Aorta (tissue), 5 donors: ENCODE data around the gene GLIPR2. TPM values are rescaled to one million over a fixed set of nuclear protein-coding genes. Genes with fewer than 3 reads are reported as not detected.
"Not testable (repeated sequence)": the region's sequence is repeated elsewhere in the genome, so short reads cannot be mapped to it uniquely, and the experiment has no call there.

ENCODE experiments used
- ATAC-seq: fragments of 200-7000 bp; cut with Tn5 transposase; one replicate; pipeline ENCODE4 v1.9.1; 2022; ENCODE audit warnings: moderate library complexity; ENCODE audit not compliant: low FRiP score
- DNase-seq, 2 donors: peaks; one replicate each; pipeline ENCODE4 v3.0.0-alpha.2; 2020
- H3K27ac ChIP-seq, 2 donors: one replicate each; pipeline ENCODE4 v1.5.1; 2013; ENCODE audit warnings: low read length in 2 of 2, mild to moderate bottlenecking in 2 of 2, moderate library complexity in 2 of 2, control low read depth in 1 of 2, inconsistent platforms in 1 of 2, low read depth in 1 of 2
- H3K27me3 ChIP-seq, 2 donors: one replicate each; pipeline ENCODE4 v1.6.1; 2013; ENCODE audit warnings: control low read depth in 1 of 2, low read length in 1 of 2, mild to moderate bottlenecking in 1 of 2, moderate library complexity in 1 of 2; ENCODE audit not compliant: insufficient read depth in 2 of 2, control insufficient read depth in 1 of 2
- H3K36me3 ChIP-seq, 2 donors: one replicate each; pipeline ENCODE4 v1.6.1; 2013; ENCODE audit warnings: control low read depth in 1 of 2, low read length in 1 of 2, mild to moderate bottlenecking in 1 of 2; ENCODE audit not compliant: insufficient read depth in 2 of 2, control insufficient read depth in 1 of 2
- H3K4me1 ChIP-seq, 2 donors: one replicate each; pipeline ENCODE4 v1.6.1; 2013; ENCODE audit warnings: low read length in 2 of 2, control low read depth in 1 of 2, mild to moderate bottlenecking in 1 of 2, moderate library complexity in 1 of 2; ENCODE audit not compliant: insufficient read depth in 2 of 2, control insufficient read depth in 1 of 2
- H3K4me3 ChIP-seq, 2 donors: one replicate each; pipeline ENCODE4 v1.5.1; 2013; ENCODE audit warnings: low read length in 2 of 2, control low read depth in 1 of 2, mild to moderate bottlenecking in 1 of 2
- H3K9me3 ChIP-seq: one replicate; pipeline ENCODE4 v1.6.1; 2013; ENCODE audit warnings: mild to moderate bottlenecking, low read length; ENCODE audit not compliant: control insufficient read depth
- WGBS, 2 donors: extraction: QIAGEN DNeasy Blood & Tissue Kit; methylation state at CpG; one replicate each; pipeline ENCODE4 v1.1.7; 2013; 5-methylcytosine and 5-hydroxymethylcytosine counted together
- intact Hi-C, 2 donors: fragments of 100-400 bp; cut with DNase I; formaldehyde crosslinking; loops; one replicate each; pipeline versions ENCODE4 v1.14.2 to v1.15.0; 2022
- polyA plus RNA-seq, 2 donors: library from polyadenylated mRNA; stranded (reverse); fragments of 200-250 nt; gene quantifications; one replicate each; pipeline ENCODE4 v1.2.3, GENCODE V29; 2013
- total RNA-seq, 2 donors: library from RNA; stranded (reverse); fragmentation: NEBNext Ultra II Directional; extraction: Animal tissue kit (Norgen Biotek cat#: 25700); gene quantifications; one replicate each; pipeline ENCODE4 v1.2.1, GENCODE V29; 2021
- donor health status: healthy with polysubstance abuse.
- donor health status: Bipolar disorder and iron deficiency.
- donor health status: DM: no; HTN: no; CAD: no.
- donor health status: DM: no; HTN: no; CAD: no.
- donor health status: DM: yes; HTN: yes; CAD: no.

GLIPR2 gene
- total and polyA plus RNA-seq, 4 donors = 26.9 to 56.5 (median 34.9) TPM

DNA sequence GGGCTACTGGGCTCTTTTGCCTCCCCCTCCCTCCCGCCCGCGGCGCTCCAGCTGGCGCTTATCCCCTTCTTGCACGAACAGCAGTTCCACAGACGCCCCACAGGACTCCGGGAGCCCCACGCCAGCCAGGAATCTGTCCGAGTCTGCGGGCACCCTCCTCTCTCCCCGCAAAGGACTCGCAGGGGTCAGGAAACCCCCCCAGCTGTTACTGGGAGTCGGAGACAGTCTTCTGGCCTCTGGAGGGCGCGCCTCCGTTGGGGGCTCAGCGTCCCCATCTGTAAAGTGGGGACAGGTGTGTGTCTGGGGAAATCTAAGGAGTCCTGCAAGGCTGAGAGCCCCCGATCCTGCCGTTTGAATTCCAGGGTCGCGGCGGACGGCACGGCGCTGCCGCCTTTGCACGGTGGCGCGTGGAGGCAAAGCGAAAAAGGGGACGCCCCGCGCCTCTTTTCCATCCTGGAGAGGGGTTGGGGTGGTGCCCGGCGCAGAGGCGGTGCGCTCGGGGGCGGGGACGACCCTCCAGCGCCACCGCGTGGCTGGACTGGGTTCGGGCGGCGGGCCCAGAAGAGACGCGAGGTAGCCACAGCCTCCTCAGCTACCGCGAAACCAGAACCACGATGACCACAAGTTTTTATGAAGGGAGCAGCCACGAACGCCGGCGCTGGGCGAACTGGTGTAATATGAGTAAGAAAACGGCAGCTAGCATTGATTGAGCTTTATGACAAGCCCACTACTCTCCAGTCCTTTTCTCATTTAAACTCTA, 29.8 kb downstream of the GLIPR2 start:
- H3K36me3 ChIP-seq = no peaks in the 10 kb centered on the region
- H3K4me1 ChIP-seq = no peaks in the 10 kb centered on the region
- no peak overlapping the region for H3K27ac ChIP-seq
- ATAC-seq (peak; percentile 97), DNase-seq (peak; percentile 89 to 95)
- 0 to 1% methylated on average over 38 to 58 of the region's 58 CpGs for WGBS, 2 donors
- H3K9me3 ChIP-seq = no peaks in the 10 kb centered on the region
- peak overlapping the region; percentile 21 to 42 for H3K4me3 ChIP-seq
- H3K27me3 ChIP-seq = no peaks in the 10 kb centered on the region
- intact Hi-C loops = loop anchor here (1.0 to 2.0 kb wide), 4 partner anchors 18 to 64 kb away; partner anchors contain the start of gene GLIPR2 (in 1 of the 2)

- no peak within 1 kb of the TSS for H3K4me3 ChIP-seq
- H3K4me1 ChIP-seq = no peaks in the 10 kb centered on the region
- intact Hi-C loops = no loop called here
- H3K36me3 ChIP-seq = no peaks in the 10 kb centered on the region
- DNase-seq (no peak), ATAC-seq (no peak)
- WGBS, 2 donors = 93 to 95% methylated on average over 6 of the region's 6 CpGs
- H3K9me3 ChIP-seq = no peaks in the 10 kb centered on the region
- H3K27ac ChIP-seq = no peak within 1 kb of the TSS
- no peaks in the 10 kb centered on the region for H3K27me3 ChIP-seq
Observed at GRCh38 chr9:36169166-36169565, 32.6 kb downstream of the GLIPR2 start, which contains the start of gene CCIN. TSS of gene CCIN (plus strand) at chr9:36169388. CDS start at chr9:36169503, 115 bp downstream.

DNA sequence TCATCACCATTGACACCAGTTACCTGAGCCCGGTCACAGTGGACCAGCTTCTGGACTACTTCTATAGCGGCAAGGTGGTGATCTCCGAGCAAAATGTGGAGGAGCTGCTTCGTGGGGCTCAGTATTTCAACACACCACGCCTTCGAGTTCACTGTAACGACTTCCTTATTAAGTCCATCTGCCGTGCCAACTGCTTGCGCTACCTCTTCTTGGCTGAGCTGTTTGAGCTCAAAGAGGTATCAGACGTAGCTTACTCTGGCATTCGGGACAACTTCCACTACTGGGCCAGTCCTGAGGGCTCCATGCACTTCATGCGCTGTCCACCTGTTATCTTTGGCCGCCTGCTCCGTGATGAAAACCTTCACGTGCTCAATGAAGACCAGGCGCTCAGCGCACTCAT, 33.2 kb downstream of the GLIPR2 start:
- no peak for DNase-seq
- ATAC-seq = no peak
- no peaks in the 10 kb centered on the region for H3K9me3 ChIP-seq
- intact Hi-C loops = no loop called here
- H3K4me1 ChIP-seq = no peaks in the 10 kb centered on the region
- no peaks in the 10 kb centered on the region for H3K36me3 ChIP-seq
- H3K27me3 ChIP-seq = no peaks in the 10 kb centered on the region
- no peak overlapping the region for H3K27ac ChIP-seq
- 93 to 97% methylated on average over 17 of the region's 17 CpGs for WGBS, 2 donors
- no peak overlapping the region for H3K4me3 ChIP-seq

- H3K4me3 ChIP-seq = no peak overlapping the region
- H3K36me3 ChIP-seq = no peaks in the 10 kb centered on the region
- H3K27me3 ChIP-seq = no peaks in the 10 kb centered on the region
- H3K9me3 ChIP-seq = no peaks in the 10 kb centered on the region
- intact Hi-C loops = no loop called here
- WGBS, 2 donors = 94 to 98% methylated on average over 13 of the region's 13 CpGs
- DNase-seq (no peak), ATAC-seq (no peak)
- no peak overlapping the region for H3K27ac ChIP-seq
- H3K4me1 ChIP-seq = no peaks in the 10 kb centered on the region
Observed at GRCh38 chr9:36170531-36170930, 34.0 kb downstream of the GLIPR2 start.

DNA sequence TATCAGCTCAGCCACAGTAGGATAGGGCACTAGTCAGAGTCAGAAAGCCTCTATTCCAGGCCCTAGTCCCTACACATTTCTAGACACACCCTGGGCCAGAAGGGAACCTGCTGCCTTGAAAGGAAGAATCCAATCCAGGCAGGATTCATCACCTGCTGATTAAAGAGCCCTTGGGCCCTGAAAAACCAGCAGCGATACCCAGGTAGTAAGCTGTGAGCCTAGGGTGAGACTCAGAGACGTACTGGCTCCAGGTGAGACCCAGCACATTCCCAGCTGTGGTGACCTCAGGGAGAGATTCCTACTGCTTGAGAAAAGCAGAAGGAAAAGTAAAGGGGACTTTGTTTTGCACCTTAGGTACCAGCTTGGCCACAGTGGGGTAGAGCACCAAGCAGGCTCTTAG, 37.3 kb downstream of the GLIPR2 start:
- Histone ChIP-seq H3K36me3 (no peaks in the 10 kb centered on the region), H3K9me3 (no peaks in the 10 kb centered on the region), H3K4me1 (no peaks in the 10 kb centered on the region), H3K27ac (no peak overlapping the region), H3K27me3 (no peaks in the 10 kb centered on the region), H3K4me3 (no peak overlapping the region)
- WGBS, 2 donors = 97 to 98% methylated on average over 2 of the region's 2 CpGs
- intact Hi-C loops = no loop called here
- ATAC-seq (no peak), DNase-seq (no peak)

DNA sequence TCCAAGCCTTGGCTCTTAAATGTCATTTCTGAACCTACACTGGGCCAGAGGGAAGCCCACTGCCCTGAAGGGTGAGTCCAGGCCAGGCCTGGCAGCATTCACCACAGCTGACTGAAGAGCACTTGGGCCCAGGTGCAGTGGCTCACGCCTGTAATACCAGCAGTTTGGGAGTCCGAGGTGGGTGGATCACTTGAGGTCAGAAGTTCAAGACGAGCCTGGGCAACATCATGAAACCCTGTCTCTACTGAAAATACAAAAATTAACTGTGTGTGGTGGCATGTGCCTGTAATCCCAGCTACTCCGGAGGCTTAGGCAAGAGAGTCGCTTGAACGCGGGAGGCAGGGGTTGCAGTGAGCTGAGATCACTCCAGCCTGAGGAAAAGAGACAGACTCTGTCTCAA, 37.7 kb downstream of the GLIPR2 start:
- Histone ChIP-seq H3K4me3 (no peak overlapping the region), H3K27me3 (no peaks in the 10 kb centered on the region), H3K36me3 (no peaks in the 10 kb centered on the region), H3K27ac (no peak overlapping the region), H3K4me1 (no peaks in the 10 kb centered on the region), H3K9me3 (no peaks in the 10 kb centered on the region)
- intact Hi-C loops = no loop called here
- ATAC-seq (no peak), DNase-seq (no peak)
- 94 to 95% methylated on average over 7 of the region's 7 CpGs for WGBS, 2 donors

- intact Hi-C loops = no loop called here
- no peaks in the 10 kb centered on the region for H3K27me3 ChIP-seq
- H3K4me3 ChIP-seq = no peak overlapping the region
- DNase-seq = no peak
- no peaks in the 10 kb centered on the region for H3K9me3 ChIP-seq
- H3K27ac ChIP-seq = no peak overlapping the region
- no peak for ATAC-seq
- no peaks in the 10 kb centered on the region for H3K36me3 ChIP-seq
- no peaks in the 10 kb centered on the region for H3K4me1 ChIP-seq
- WGBS, 2 donors = 87 to 90% methylated on average over 3 of the region's 3 CpGs
Observed at GRCh38 chr9:36174731-36175130, 38.2 kb downstream of the GLIPR2 start.

GRCh38 chr9:36175209-36175608, 38.7 kb downstream of the GLIPR2 start:
- DNase-seq, intact Hi-C loops, H3K4me3 ChIP-seq, H3K36me3 ChIP-seq, H3K27ac ChIP-seq, H3K4me1 ChIP-seq, H3K27me3 ChIP-seq, H3K9me3 ChIP-seq, ATAC-seq: not testable (repeated sequence)
- 89 to 95% methylated on average over 3 of the region's 3 CpGs for WGBS, 2 donors

GRCh38 chr9:36176496-36176895, 40.0 kb downstream of the GLIPR2 start:
- H3K36me3 ChIP-seq, DNase-seq, H3K4me3 ChIP-seq, H3K27ac ChIP-seq, ATAC-seq, H3K4me1 ChIP-seq, intact Hi-C loops, H3K27me3 ChIP-seq, H3K9me3 ChIP-seq: not testable (repeated sequence)
- WGBS, 2 donors = 80 to 86% methylated on average over 10 of the region's 10 CpGs
